ENCODE results near the gene WDR26.

DNA sequence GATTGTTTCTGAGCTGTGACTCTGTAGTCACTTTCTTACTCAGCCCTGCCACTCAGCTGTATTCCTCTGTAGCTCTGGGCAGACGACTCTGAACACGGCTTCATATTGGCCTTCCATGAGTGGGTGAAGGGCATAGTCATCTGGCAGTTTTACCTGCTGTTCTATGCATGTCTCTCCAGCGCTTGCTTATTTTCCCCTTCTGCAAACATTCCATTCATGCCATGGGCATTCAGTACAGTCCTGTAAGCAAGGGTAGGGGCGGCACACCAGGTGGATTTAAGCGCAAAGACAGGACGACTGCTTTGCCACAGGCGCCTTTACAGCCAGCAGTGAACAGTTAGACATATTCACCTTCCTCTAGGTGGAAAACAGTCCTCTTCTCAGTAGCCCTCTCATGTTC lies 4.4 kb upstream of the WDR26 start:
- TF ChIP-seq CTCF (IDR thresholded peaks at IDR 0.05; ENCODE audit: low read depth, low read length, poor library complexity, severe bottlenecking) (no peak), EZH2phosphoT487 (IDR thresholded peaks at IDR 0.05; ENCODE audit: borderline replicate concordance, low read length) (no peak)
